Activated CD8-positive, alpha-beta memory T cell treated with anti-CD3 and anti-CD28 coated beads, Interleukin-2, amount 50 U/mL, for 1 hour (primary cell): ENCODE measurements around the gene HSPA2.

Experiments used
- DNase-seq: peaks from one replicate; pipeline ENCODE4 v3.0.0-alpha.2; 2020; ENCODE audit errors: extremely low read depth

HSPA2 gene

GRCh38 chr14:64540208-64541202 is at the start of gene HSPA2:
TSS of gene HSPA2 (plus strand) at chr14:64540741. CDS start at chr14:64540850, 109 bp downstream.
- peak; percentile 85 for DNase-seq

- DNase-seq = no peak
These were observed 48.9 kb upstream of the HSPA2 start for GRCh38 chr14:64491637-64492036.

- DNase-seq = no peak
These were observed 47.1 kb upstream of the HSPA2 start for GRCh38 chr14:64493455-64493854.

GRCh38 chr14:64495252-64495651 is 45.3 kb upstream of the HSPA2 start:
- no peak for DNase-seq

- DNase-seq = no peak
These were observed 43.8 kb upstream of the HSPA2 start for GRCh38 chr14:64496764-64497163.

- DNase-seq = no peak
These were observed 40.5 kb upstream of the HSPA2 start for GRCh38 chr14:64500088-64500487.

- DNase-seq = no peak
These were observed 39.0 kb upstream of the HSPA2 start for GRCh38 chr14:64501411-64502171.

- DNase-seq = no peak
These were observed 38.1 kb upstream of the HSPA2 start for GRCh38 chr14:64502456-64502855.

- DNase-seq = no peak
These were observed 37.6 kb upstream of the HSPA2 start for GRCh38 chr14:64502887-64503433.

- DNase-seq = peak; percentile 96
These were observed 36.9 kb upstream of the HSPA2 start, which contains the start of gene ZBTB25 for GRCh38 chr14:64503434-64504309. TSS of gene ZBTB25 (minus strand) at chr14:64503838. CDS start at chr14:64490533, 13,305 bp downstream.

- DNase-seq = peak; percentile 63
These were observed 36.1 kb upstream of the HSPA2 start, which contains the start of gene ZBTB1 for GRCh38 chr14:64504310-64504896. TSS of gene ZBTB1 (plus strand) at chr14:64504770. CDS start at chr14:64521505, 16,735 bp downstream.

- DNase-seq = peak; percentile 72
These were observed 35.4 kb upstream of the HSPA2 start for GRCh38 chr14:64504897-64505794.

- no peak for DNase-seq
These were observed 33.8 kb upstream of the HSPA2 start for GRCh38 chr14:64506721-64507120.

- no peak for DNase-seq
These were observed 33.0 kb upstream of the HSPA2 start for GRCh38 chr14:64507376-64508156.

- no peak for DNase-seq
These were observed 32.2 kb upstream of the HSPA2 start for GRCh38 chr14:64508215-64508776.

- no peak for DNase-seq
These were observed 31.5 kb upstream of the HSPA2 start for GRCh38 chr14:64509036-64509435.

- DNase-seq = no peak
These were observed 29.5 kb upstream of the HSPA2 start for GRCh38 chr14:64510825-64511671.

GRCh38 chr14:64513271-64513670 is 27.3 kb upstream of the HSPA2 start:
- DNase-seq = no peak
